ENCODE results near the gene TGM6. TPM values are rescaled to one million over a fixed set of nuclear protein-coding genes. Genes with fewer than 3 reads are reported as not detected.
"Not testable (repeated sequence)": the region's sequence is repeated elsewhere in the genome, so short reads cannot be mapped to it uniquely, and the experiment has no call there.

TGM6 gene
- total RNA-seq, 2 donors from 2014 or later = not detected

DNA sequence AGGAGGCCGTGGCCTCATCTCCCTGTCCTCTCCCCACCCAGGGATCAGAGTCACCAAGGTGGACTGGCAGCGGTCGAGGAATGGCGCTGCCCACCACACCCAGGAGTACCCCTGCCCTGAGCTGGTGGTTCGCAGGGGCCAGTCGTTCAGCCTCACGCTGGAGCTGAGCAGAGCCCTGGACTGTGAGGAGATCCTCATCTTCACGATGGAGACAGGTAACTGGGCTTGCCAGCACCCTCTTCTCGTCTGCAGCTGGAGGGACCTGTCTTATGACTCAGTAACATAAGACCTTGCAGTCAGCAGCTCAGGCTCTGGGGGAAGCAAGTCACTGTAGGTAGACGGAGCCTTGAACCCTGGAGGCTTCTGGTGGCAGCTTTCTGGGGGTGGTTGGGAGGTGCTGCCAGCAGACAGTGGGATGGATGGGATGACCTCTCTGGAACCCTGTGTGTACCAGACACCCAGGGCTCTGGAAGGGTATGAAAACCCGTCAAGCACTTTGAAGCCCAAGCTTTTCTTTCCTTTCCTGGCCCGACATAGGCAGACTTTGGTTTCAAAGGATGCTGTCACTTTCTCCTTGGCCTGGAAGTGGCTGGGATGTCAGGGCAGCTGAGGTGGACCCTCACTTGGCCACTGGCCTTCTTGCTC lies 13.8 kb downstream of the TGM6 start:
- ATAC-seq (replicated peaks in 1 of 2) = no peak
- Mint-ChIP-seq H3K4me1 (ENCODE audit: low read depth) (no peaks in the 10 kb centered on the region), H3K27ac (no peak overlapping the region), H3K9me3 (peaks cover 3% of the 10 kb centered on the region in 2 donors), H3K27me3 (ENCODE audit: low read depth) (peaks cover 5% of the 10 kb centered on the region), H3K36me3 (ENCODE audit: insufficient read depth in 2 of 2) (no peaks in the 10 kb centered on the region), H3K4me3 (no peak overlapping the region)
- no peak for DNase-seq

GRCh38 chr20:2395136-2395535 lies 14.4 kb downstream of the TGM6 start:
- Mint-ChIP-seq H3K27me3 (ENCODE audit: low read depth) (peaks cover 5% of the 10 kb centered on the region), H3K36me3 (ENCODE audit: insufficient read depth in 2 of 2) (no peaks in the 10 kb centered on the region), H3K4me1 (ENCODE audit: low read depth) (no peaks in the 10 kb centered on the region), H3K27ac (no peak overlapping the region), H3K9me3 (peaks cover 0 to 2% of the 10 kb centered on the region in 2 donors), H3K4me3 (no peak overlapping the region)
- no peak for ATAC-seq (replicated peaks in 1 of 2)
- no peak for DNase-seq

DNA sequence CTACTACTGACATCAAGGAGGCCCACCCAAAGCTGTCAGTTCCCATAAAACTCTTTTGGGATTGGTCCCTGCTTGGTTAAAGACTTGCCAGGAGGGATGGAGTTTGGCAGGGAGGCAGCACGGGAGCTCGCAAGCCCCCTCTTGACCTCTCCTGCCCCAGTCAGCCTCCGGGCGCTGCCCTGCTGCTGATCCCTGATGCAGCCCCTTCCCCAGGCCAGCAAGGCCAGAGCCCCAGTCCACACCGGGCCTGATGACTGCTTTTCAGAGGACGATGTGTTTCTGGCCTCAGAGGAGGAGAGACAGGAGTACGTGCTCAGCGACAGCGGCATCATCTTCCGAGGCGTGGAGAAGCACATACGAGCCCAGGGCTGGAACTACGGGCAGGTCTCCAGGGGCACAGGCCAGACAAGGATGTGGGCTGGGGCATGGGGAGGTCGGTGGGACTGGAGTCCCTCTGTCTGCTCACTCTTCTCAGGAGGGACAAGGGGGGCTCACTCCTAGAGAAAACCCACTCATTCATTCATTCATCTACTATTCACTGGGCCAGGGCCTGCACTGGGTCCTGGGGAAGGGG lies 15.6 kb downstream of the TGM6 start:
- Mint-ChIP-seq H3K4me1 (ENCODE audit: low read depth) (no peaks in the 10 kb centered on the region), H3K27me3 (ENCODE audit: low read depth) (no peaks in the 10 kb centered on the region), H3K4me3 (no peak overlapping the region), H3K9me3 (no peaks in the 10 kb centered on the region), H3K27ac (no peak overlapping the region), H3K36me3 (ENCODE audit: insufficient read depth in 2 of 2) (no peaks in the 10 kb centered on the region)
- ATAC-seq (replicated peaks in 1 of 2) (no peak), DNase-seq (no peak)

GRCh38 chr20:2397091-2397490 lies 16.4 kb downstream of the TGM6 start:
- Mint-ChIP-seq H3K4me1 (ENCODE audit: low read depth) (no peaks in the 10 kb centered on the region), H3K4me3 (no peak overlapping the region), H3K9me3 (no peaks in the 10 kb centered on the region), H3K27me3 (ENCODE audit: low read depth) (no peaks in the 10 kb centered on the region), H3K27ac (no peak overlapping the region), H3K36me3 (ENCODE audit: insufficient read depth in 2 of 2) (no peaks in the 10 kb centered on the region)
- DNase-seq (no peak), ATAC-seq (replicated peaks in 1 of 2) (no peak)

DNA sequence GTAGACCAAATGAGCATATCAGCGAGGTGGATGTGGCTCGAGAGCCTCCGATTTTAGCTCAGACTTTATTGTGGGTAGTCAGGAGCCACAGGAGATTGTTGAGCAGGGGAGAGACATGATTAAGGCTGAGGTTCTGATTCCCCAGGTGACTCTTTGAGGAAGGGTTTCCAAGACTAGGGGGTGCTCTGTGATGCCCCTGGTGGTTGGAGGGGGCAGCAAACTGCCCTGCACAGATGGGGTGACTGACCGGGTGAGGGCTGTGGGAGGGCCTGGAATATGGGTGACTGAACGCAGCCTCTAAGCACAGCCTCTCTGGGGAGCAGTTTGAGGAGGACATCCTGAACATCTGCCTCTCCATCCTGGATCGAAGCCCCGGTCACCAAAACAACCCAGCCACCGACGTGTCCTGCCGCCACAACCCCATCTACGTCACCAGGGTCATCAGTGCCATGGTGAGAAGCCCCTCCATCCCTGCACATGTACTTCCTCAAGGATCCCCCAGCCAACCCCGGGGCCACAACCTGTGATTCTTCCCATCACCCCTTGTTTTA lies 17.0 kb downstream of the TGM6 start:
- H3K4me1 Mint-ChIP-seq (ENCODE audit: low read depth) = no peaks in the 10 kb centered on the region
- no peaks in the 10 kb centered on the region for H3K27me3 Mint-ChIP-seq (ENCODE audit: low read depth)
- no peak for DNase-seq

DNA sequence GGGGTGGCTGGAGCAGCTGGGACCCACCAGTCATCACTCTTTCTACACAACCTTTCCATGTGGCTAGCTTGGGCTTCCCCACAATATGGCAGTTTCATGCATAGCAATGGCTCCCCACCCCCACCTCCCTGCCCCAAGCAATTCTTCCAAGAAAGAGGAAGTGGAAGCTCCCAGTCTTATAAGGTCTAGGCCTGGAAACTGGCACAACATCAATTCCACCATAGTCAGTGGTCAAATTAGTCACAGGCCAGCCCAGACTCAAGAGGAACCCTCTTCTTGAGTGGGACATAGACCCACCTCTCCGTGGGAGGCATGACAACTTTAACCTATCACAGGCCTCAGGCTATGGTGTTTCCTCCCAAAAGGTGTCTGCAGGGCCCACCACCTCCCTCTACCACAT lies 17.7 kb downstream of the TGM6 start:
- no peak for DNase-seq
- Mint-ChIP-seq H3K27me3 (ENCODE audit: low read depth) (no peaks in the 10 kb centered on the region), H3K4me3 (no peak overlapping the region), H3K36me3 (ENCODE audit: insufficient read depth in 2 of 2) (no peaks in the 10 kb centered on the region), H3K9me3 (no peaks in the 10 kb centered on the region), H3K4me1 (ENCODE audit: low read depth) (no peaks in the 10 kb centered on the region), H3K27ac (no peak overlapping the region)
- no peak for ATAC-seq (replicated peaks in 1 of 2)

More for the DNA sequence above, 17.0 kb downstream of the TGM6 start:
- ATAC-seq (replicated peaks in 1 of 2) = no peak
- H3K36me3 Mint-ChIP-seq (ENCODE audit: insufficient read depth in 2 of 2) = no peaks in the 10 kb centered on the region
- no peak overlapping the region for H3K27ac Mint-ChIP-seq
- H3K9me3 Mint-ChIP-seq = no peaks in the 10 kb centered on the region
- no peak overlapping the region for H3K4me3 Mint-ChIP-seq

- DNase-seq (no peak), ATAC-seq (replicated peaks in 1 of 2) (no peak)
- H3K4me1 Mint-ChIP-seq (ENCODE audit: low read depth) = no peaks in the 10 kb centered on the region
- H3K4me3 Mint-ChIP-seq = no peak overlapping the region
- H3K27me3 Mint-ChIP-seq (ENCODE audit: low read depth) = no peaks in the 10 kb centered on the region
- peaks cover 0 to 2% of the 10 kb centered on the region in 2 donors for H3K36me3 Mint-ChIP-seq (ENCODE audit: insufficient read depth in 2 of 2)
- peaks cover 0 to 2% of the 10 kb centered on the region in 2 donors for H3K9me3 Mint-ChIP-seq
- H3K27ac Mint-ChIP-seq = no peak overlapping the region
Measured at GRCh38 chr20:2399390-2399789, 18.7 kb downstream of the TGM6 start.

DNA sequence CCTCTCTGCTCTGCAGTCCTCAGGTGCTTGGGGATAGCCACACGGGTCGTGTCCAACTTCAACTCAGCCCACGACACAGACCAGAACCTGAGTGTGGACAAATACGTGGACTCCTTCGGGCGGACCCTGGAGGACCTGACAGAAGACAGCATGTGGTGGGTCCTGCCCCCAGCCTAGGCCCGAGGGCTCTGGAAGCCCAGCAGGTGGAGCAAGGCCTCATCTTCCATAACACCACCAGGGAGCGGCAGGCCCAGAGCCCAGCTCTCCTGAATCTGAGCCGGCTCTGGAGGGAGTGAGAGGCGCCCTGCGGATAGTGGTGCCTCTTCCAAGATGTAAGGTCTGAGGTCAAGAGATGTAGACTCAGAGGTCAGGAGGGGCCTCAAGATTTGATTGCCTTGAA lies 19.6 kb downstream of the TGM6 start:
- DNase-seq = no peak
- no peak overlapping the region for H3K4me3 Mint-ChIP-seq
- no peak for ATAC-seq (replicated peaks in 1 of 2)
- no peaks in the 10 kb centered on the region for H3K4me1 Mint-ChIP-seq (ENCODE audit: low read depth)
- H3K36me3 Mint-ChIP-seq (ENCODE audit: insufficient read depth in 2 of 2) = peaks cover 0 to 3% of the 10 kb centered on the region in 2 donors
- peaks cover 0 to 3% of the 10 kb centered on the region in 2 donors for H3K9me3 Mint-ChIP-seq
- no peaks in the 10 kb centered on the region for H3K27me3 Mint-ChIP-seq (ENCODE audit: low read depth)
- no peak overlapping the region for H3K27ac Mint-ChIP-seq

GRCh38 chr20:2401527-2401926 lies 20.8 kb downstream of the TGM6 start:
- no peak overlapping the region for H3K4me3 Mint-ChIP-seq
- no peak overlapping the region for H3K27ac Mint-ChIP-seq
- H3K36me3 Mint-ChIP-seq (ENCODE audit: insufficient read depth in 2 of 2) = peaks cover 0 to 3% of the 10 kb centered on the region in 2 donors
- no peaks in the 10 kb centered on the region for H3K4me1 Mint-ChIP-seq (ENCODE audit: low read depth)
- H3K9me3 Mint-ChIP-seq = peaks cover 0 to 3% of the 10 kb centered on the region in 2 donors
- peaks cover 6% of the 10 kb centered on the region for H3K27me3 Mint-ChIP-seq (ENCODE audit: low read depth)
- DNase-seq (no peak), ATAC-seq (replicated peaks in 1 of 2) (no peak)

GRCh38 chr20:2402271-2402980 lies 21.7 kb downstream of the TGM6 start:
- Mint-ChIP-seq H3K4me1 (ENCODE audit: low read depth) (no peaks in the 10 kb centered on the region), H3K4me3 (no peak overlapping the region), H3K27ac (no peak overlapping the region), H3K27me3 (ENCODE audit: low read depth) (peaks cover 6% of the 10 kb centered on the region), H3K36me3 (ENCODE audit: insufficient read depth in 2 of 2) (peaks cover 0 to 3% of the 10 kb centered on the region in 2 donors), H3K9me3 (peaks cover 0 to 3% of the 10 kb centered on the region in 2 donors)
- no peak for ATAC-seq (replicated peaks in 1 of 2)
- DNase-seq = no peak

DNA sequence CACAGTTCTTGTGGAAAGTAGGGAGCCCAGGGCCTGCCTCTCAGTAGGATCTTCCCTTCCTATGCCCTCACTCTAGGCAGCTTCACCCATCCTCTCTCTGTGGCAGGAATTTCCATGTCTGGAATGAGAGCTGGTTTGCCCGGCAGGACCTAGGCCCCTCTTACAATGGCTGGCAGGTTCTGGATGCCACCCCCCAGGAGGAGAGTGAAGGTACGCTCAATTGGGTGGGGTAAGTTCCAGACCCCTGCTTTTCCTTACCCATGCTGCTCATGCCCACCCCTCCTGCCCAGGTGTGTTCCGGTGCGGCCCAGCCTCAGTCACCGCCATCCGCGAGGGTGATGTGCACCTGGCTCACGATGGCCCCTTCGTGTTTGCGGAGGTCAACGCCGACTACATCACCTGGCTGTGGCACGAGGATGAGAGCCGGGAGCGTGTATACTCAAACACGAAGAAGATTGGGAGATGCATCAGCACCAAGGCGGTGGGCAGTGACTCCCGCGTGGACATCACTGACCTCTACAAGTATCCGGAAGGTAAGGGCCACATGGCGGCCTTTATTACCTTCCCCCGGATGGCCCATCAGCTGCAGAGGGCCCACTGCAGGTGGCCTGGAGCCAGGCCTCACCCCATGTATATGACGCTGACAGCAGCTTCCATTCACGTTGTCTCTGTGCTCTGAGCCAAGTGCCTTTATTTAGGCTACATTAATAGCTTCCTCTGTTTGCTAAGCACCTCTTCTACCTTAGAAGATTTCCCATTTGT lies 22.8 kb downstream of the TGM6 start:
- DNase-seq = no peak
- H3K9me3 Mint-ChIP-seq = peaks cover 0 to 3% of the 10 kb centered on the region in 2 donors
- peaks cover 0 to 3% of the 10 kb centered on the region in 2 donors for H3K36me3 Mint-ChIP-seq (ENCODE audit: insufficient read depth in 2 of 2)
- H3K4me3 Mint-ChIP-seq = no peak overlapping the region
- no peak overlapping the region for H3K27ac Mint-ChIP-seq
- peaks cover 8% of the 10 kb centered on the region for H3K27me3 Mint-ChIP-seq (ENCODE audit: low read depth)
- ATAC-seq (replicated peaks in 1 of 2) = no peak
- H3K4me1 Mint-ChIP-seq (ENCODE audit: low read depth) = no peaks in the 10 kb centered on the region

GRCh38 chr20:2405693-2406065 lies 25.0 kb downstream of the TGM6 start:
- no peak overlapping the region for H3K4me3 Mint-ChIP-seq
- peaks cover 0 to 3% of the 10 kb centered on the region in 2 donors for H3K9me3 Mint-ChIP-seq
- no peak overlapping the region for H3K27ac Mint-ChIP-seq
- H3K4me1 Mint-ChIP-seq (ENCODE audit: low read depth) = no peaks in the 10 kb centered on the region
- H3K27me3 Mint-ChIP-seq (ENCODE audit: low read depth) = peaks cover 30% of the 10 kb centered on the region
- no peak for ATAC-seq (replicated peaks in 1 of 2)
- no peak for DNase-seq
- H3K36me3 Mint-ChIP-seq (ENCODE audit: insufficient read depth in 2 of 2) = peaks cover 0 to 3% of the 10 kb centered on the region in 2 donors

DNA sequence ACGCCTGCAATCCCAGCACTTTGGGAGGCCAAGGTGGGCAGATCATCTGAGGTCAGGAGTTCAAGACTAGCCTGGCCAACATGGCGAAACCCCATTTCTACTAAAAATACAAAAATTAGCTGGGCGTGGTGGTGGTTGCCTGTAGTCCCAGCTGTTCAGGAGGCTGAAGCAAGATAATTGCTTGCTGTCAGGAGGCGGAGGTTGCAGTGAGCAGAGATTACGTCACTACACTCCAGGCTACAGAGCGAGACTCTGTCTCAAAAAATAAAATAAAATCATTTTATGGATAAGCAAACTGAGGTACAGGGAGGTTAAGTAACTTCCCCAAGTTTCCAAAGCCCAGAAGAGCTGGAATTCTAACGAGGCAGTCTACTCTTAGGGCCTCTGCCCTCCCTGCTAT lies 26.7 kb downstream of the TGM6 start:
- H3K27ac Mint-ChIP-seq; H3K4me3 Mint-ChIP-seq; H3K4me1 Mint-ChIP-seq (ENCODE audit: low read depth); H3K36me3 Mint-ChIP-seq (ENCODE audit: insufficient read depth in 2 of 2); ATAC-seq (replicated peaks in 1 of 2); DNase-seq; H3K9me3 Mint-ChIP-seq: not testable (repeated sequence)
- H3K27me3 Mint-ChIP-seq (ENCODE audit: low read depth) = peaks cover 46% of the 10 kb centered on the region

Measured in activated T-cell treated with anti-CD3 and anti-CD28 coated beads, Interleukin-2, amount 50 U/mL, for 72 hours (primary cell).